Measurements from ENCODE around the gene GABBR2.

Gene GABBR2

GRCh38 chr9:98427491-98427890 is 281.2 kb downstream of the GABBR2 start:
- DNase-seq = no peak

- no peak for DNase-seq
Measured at GRCh38 chr9:98425079-98425478, 283.7 kb downstream of the GABBR2 start.

- DNase-seq = no peak
Measured at GRCh38 chr9:98419260-98419603, 289.5 kb downstream of the GABBR2 start.

- no peak for DNase-seq
Measured at GRCh38 chr9:98418578-98419259, 290.0 kb downstream of the GABBR2 start.

GRCh38 chr9:98416294-98417248 is 292.2 kb downstream of the GABBR2 start:
- DNase-seq = no peak

GRCh38 chr9:98415782-98416181 is 293.0 kb downstream of the GABBR2 start:
- DNase-seq = no peak

- DNase-seq = no peak
Measured at GRCh38 chr9:98413084-98413483, 295.7 kb downstream of the GABBR2 start.

GRCh38 chr9:98412101-98412842 is 296.5 kb downstream of the GABBR2 start:
- no peak for DNase-seq

- DNase-seq = no peak
Measured at GRCh38 chr9:98410185-98410697, 298.5 kb downstream of the GABBR2 start.

- no peak for DNase-seq
Measured at GRCh38 chr9:98409719-98410118, 299.0 kb downstream of the GABBR2 start.

GRCh38 chr9:98406469-98406868 is 302.3 kb downstream of the GABBR2 start:
- no peak for DNase-seq

- DNase-seq = no peak
Measured at GRCh38 chr9:98404237-98404636, 304.5 kb downstream of the GABBR2 start.

GRCh38 chr9:98403715-98404114 is 305.0 kb downstream of the GABBR2 start:
- DNase-seq = no peak

GRCh38 chr9:98402019-98402840 is 306.5 kb downstream of the GABBR2 start:
- no peak for DNase-seq

GRCh38 chr9:98401140-98402018 is 307.4 kb downstream of the GABBR2 start:
- DNase-seq = no peak

- DNase-seq = no peak
Measured at GRCh38 chr9:98399950-98400683, 308.6 kb downstream of the GABBR2 start.

- no peak for DNase-seq
Measured at GRCh38 chr9:98396656-98397055, 312.1 kb downstream of the GABBR2 start.

GRCh38 chr9:98396236-98396635 is 312.5 kb downstream of the GABBR2 start:
- no peak for DNase-seq

- peak; percentile 9 for DNase-seq
Measured at GRCh38 chr9:98391867-98392266, 316.9 kb downstream of the GABBR2 start.

- no peak for DNase-seq
Measured at GRCh38 chr9:98391406-98391805, 317.3 kb downstream of the GABBR2 start.

- no peak for DNase-seq
Measured at GRCh38 chr9:98385751-98386150, 323.0 kb downstream of the GABBR2 start.
